ENCODE data around the gene CYSLTR2.

The CYSLTR2 gene

DNA sequence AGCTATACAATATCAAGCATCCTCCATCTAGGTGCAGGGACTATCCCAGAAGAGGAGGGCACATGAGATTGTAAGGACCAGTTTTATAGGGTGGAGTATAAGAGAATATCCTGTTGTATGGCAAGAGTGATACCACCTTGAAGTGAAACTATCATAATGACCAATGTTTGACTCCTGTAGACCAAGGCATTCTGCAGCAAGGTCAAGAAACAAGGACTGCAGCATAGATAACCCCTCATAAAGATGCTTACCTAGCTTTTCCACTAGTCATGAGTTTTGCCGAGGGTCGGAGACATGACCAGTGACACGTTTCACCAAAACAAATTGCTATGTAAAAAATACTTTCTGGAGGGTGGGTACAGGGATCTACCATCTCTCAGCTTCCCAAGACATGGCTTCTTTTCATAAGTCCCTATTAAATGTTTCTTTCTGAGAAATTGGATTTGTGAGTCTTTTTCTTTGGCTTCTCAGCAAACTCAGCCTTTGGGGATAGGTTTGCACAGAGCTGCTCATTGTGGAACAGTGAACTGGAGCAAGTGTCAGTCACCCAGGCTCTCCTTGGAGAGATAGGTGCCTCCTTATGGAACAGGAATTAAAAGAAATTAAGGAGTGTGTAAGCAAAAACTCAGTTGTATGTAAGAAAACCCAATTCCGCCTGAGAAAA, 28.2 kb upstream of the CYSLTR2 start:
- no peak overlapping the region for H3K4me3 ChIP-seq (ENCODE audit: low read depth, low read length)
- TF ChIP-seq, protein P1, sequence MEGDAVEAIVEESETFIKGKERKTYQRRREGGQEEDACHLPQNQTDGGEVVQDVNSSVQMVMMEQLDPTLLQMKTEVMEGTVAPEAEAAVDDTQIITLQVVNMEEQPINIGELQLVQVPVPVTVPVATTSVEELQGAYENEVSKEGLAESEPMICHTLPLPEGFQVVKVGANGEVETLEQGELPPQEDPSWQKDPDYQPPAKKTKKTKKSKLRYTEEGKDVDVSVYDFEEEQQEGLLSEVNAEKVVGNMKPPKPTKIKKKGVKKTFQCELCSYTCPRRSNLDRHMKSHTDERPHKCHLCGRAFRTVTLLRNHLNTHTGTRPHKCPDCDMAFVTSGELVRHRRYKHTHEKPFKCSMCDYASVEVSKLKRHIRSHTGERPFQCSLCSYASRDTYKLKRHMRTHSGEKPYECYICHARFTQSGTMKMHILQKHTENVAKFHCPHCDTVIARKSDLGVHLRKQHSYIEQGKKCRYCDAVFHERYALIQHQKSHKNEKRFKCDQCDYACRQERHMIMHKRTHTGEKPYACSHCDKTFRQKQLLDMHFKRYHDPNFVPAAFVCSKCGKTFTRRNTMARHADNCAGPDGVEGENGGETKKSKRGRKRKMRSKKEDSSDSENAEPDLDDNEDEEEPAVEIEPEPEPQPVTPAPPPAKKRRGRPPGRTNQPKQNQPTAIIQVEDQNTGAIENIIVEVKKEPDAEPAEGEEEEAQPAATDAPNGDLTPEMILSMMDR (IDR thresholded peaks at IDR 0.05; ENCODE audit: borderline replicate concordance, insufficient read depth, low read depth, low read length) = no peak

DNA sequence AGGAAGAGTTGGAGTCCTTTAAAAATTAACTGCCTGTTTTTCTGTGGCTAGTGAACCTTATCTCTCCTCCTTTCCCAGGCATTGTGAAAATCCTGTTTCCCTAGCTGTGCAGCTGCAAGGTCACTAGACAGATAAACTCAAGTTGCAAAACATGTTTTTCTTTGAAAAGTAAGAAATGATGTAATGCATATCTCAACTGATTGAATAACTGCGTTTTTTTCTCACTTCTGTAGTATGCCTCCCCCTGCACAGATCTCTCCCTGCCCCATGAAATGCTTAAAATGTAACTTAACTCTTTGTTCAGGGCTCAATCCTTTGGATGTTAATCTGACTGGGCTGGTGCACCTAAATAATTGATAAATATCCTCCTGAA, 27.7 kb upstream of the CYSLTR2 start:
- TF ChIP-seq, protein P1 (IDR thresholded peaks at IDR 0.05; ENCODE audit: borderline replicate concordance, insufficient read depth, low read depth, low read length) = no peak
- H3K4me3 ChIP-seq (ENCODE audit: low read depth, low read length) = no peak overlapping the region

DNA sequence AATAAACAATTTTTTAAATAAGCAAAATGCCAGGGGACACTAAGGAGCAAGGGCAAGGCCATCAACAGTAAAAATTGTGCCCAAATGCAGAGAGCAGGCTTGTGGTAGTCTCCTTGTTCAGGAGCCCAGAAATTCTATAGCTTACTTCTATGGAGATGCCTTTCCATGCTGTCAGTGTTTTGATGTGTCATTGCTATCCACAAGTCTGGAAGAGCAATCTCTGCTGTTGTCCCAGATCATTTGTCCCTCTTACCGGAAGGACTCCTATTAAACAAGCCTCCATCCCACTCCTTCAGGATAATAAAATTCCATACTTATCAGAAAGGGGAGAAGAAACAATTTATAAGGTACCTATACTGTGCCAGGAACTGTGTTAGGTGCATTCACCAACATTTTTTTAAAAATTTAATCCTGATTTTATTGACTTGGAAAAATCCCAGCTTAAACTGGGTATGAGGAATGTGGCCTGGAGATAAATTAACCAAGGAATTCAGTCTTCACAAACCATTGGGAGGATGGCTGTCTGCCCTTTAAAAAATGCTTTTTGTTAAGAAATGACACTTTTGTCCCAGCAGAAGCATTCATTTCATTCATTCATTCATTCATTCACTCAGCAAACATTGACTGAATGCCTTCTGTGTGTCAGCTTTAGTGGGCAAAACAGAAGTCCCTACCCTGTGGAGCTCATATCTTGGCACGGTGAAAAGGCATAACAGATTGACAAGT, 26.8 kb upstream of the CYSLTR2 start:
- H3K4me3 ChIP-seq (ENCODE audit: low read depth, low read length) = no peak overlapping the region
- TF ChIP-seq, protein P1 (IDR thresholded peaks at IDR 0.05; ENCODE audit: borderline replicate concordance, insufficient read depth, low read depth, low read length) = no peak

DNA sequence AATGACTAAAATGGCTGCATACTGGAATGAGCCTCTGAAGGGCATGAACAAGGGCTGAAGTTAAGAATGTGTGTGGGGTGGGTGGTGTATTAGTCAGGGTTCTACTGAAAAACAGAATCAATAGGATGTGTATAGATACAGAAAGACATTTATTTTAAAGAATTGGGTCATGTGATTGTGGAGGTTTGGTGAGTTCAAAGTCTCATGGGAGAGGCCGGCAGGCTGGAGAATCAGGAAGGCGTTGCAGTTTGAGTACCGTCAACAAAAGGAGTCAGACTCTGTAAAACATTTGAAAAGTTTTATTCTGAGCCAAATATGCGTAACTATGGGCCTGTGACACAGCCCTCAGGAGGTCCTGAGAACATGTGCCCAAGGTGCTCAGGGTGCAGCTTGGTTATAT, 24.5 kb upstream of the CYSLTR2 start:
- TF ChIP-seq, protein P1 (IDR thresholded peaks at IDR 0.05; ENCODE audit: borderline replicate concordance, insufficient read depth, low read depth, low read length) = no peak

DNA sequence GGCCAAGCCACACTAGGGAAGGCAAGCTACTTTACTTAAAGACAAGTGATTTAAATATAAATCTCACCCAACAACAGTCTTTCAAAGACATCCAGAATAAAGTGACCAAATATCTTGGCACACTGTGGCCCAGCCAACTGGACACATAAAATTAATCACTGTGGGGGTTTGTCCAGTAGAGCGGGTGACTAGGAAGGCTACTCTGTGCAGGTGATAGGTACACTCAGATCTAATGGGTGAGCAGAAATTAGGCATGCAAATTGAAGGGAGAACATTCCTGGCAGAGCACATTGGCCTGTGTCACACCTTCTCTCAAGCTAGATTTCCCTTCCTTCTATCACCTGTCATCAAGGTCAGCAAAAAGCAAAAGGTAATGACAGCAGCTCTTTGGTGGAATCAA, 23.4 kb upstream of the CYSLTR2 start:
- H3K4me3 ChIP-seq (ENCODE audit: low read depth, low read length) = no peak overlapping the region
- TF ChIP-seq, protein P1 (IDR thresholded peaks at IDR 0.05; ENCODE audit: borderline replicate concordance, insufficient read depth, low read depth, low read length) = no peak

More for the DNA sequence above, 24.5 kb upstream of the CYSLTR2 start:
- H3K4me3 ChIP-seq (ENCODE audit: low read depth, low read length) = no peak overlapping the region

DNA sequence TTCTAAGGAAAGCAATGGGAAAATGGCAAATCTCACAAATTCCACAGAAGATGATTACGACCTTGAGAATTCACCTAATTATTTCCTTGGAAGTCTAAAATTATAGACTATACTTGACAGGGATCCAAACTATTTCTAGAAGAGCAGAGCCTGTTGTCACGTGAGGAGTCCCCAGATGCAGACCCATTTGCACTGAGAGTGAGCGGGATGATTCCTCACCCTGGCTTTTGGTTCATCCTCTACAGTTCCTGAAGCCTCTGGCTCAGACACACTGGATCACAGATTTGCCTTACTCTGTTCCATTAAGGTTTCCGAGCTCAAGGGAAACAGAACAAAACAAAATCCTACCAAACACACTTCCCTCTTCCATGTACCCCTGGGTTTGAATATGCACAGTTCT, 23.0 kb upstream of the CYSLTR2 start:
- no peak overlapping the region for H3K4me3 ChIP-seq (ENCODE audit: low read depth, low read length)
- TF ChIP-seq, protein P1 (IDR thresholded peaks at IDR 0.05; ENCODE audit: borderline replicate concordance, insufficient read depth, low read depth, low read length) = no peak

DNA sequence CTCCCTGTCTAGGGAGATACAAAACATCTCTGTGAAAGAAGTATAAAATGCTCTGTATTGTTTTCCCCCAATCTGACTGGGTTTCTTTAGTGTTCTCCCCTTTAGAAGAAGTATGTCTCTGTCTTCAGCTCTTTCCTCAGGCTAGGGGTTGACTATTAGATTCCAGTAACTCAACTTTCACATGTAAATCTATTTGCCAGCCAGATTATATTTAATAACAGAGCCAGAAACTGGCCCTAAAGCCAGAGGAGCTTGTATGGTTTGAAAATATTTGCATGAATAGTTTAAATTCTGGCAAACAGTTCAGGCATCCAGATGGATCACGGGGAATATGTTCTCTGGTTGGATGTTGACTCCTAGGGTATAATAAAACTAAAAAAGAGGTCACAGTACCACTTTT, 22.3 kb upstream of the CYSLTR2 start:
- TF ChIP-seq, protein P1 (IDR thresholded peaks at IDR 0.05; ENCODE audit: borderline replicate concordance, insufficient read depth, low read depth, low read length) = no peak
- no peak overlapping the region for H3K4me3 ChIP-seq (ENCODE audit: low read depth, low read length)
